ENCODE results near the gene INF2.
A peak's percentile ranks its signal among the peaks of the same experiment; 100 is the strongest.
"Not testable (repeated sequence)": the region's sequence is repeated elsewhere in the genome, so short reads cannot be mapped to it uniquely, and the experiment has no call there.

The INF2 gene

DNA sequence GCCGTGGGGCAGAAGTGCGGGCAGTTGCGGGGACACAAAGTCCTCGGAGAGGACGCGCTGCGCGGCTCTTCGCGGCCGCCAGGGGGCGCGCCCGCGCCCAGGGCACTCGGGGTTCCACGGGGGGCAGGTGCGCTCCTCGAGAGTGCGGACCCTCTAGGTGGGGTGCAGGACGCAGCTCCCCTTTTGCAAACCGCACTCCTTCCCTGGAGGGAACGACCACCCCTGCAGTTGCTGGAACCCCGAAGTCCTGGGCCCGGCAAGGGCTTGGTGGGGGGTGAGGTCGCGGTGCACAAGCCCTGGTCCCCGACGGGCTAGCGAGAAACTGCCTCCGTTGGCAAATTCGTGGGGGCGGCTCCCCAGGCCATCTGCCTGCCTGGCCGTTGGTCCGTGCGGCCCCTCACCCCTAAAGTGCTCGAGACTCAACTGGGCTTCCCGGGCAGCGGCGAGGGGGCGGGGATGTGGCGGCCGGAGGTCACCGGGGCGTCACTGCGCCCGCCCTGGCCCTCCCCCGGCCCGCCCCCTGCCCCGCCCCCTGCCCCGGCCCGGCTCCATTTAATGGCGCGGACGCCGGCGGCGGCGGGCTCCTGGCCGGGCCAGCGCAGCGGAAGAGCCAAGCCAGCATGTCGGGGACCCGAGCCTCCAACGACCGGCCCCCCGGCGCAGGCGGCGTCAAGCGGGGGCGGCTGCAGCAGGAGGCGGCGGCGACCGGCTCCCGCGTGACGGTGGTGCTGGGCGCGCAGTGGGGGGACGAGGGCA is 34.4 kb downstream of the INF2 start, which contains the start of gene ADSS1:
ADSS1 (plus strand) TSS at position 579 of the 756 bp plus-strand sequence; CDS start at position 621, 42 bp downstream.
- peak; percentile 72 to 91 (median 82) for DNase-seq

GRCh38 chr14:104724407-104724980 is 35.1 kb downstream of the INF2 start:
- DNase-seq: peak in 2 of 3 donors; percentile 14 to 29

DNA sequence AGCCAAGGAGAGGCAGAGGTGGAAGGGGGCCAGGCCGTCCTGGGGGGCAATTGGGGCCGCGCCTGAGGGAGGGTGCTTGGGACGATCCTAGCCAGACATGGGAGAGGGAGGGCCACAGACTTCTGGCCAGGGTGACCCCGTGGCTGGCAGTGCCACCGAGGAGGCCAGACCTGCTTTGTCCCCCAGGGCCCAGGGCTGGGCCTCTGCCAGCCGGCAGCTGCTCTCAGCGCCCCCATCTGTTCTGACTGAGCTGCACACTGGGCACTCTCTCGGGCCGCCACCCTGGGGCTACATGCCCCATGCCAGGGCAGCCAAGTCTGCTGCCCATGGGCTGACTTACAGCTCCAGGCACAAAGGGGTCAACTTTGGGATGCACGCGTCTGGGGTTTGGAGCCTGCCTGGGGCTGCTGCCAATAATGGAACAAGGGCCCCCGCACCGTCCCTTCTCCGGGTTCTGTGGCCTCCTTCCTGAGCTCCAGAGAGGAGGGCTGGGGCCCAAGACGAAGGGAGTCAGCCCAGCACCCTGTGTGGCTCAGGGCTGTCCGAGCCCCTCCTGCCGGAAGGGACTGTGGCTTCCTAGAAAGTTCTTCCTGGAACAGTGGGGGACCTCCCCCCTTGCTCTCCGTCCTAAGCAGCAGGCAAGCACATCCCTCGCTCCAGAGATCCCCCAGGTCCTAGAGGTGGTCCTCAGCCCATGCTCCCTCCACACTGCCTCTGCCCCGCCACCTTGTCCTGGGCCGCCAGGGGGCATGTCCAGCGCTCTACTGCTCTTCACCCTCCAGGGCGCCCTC is 35.8 kb downstream of the INF2 start:
- peak in 2 of 3 donors; percentile 24 to 41 for DNase-seq

GRCh38 chr14:104725772-104726548 is 36.5 kb downstream of the INF2 start:
- DNase-seq: no peak

DNA sequence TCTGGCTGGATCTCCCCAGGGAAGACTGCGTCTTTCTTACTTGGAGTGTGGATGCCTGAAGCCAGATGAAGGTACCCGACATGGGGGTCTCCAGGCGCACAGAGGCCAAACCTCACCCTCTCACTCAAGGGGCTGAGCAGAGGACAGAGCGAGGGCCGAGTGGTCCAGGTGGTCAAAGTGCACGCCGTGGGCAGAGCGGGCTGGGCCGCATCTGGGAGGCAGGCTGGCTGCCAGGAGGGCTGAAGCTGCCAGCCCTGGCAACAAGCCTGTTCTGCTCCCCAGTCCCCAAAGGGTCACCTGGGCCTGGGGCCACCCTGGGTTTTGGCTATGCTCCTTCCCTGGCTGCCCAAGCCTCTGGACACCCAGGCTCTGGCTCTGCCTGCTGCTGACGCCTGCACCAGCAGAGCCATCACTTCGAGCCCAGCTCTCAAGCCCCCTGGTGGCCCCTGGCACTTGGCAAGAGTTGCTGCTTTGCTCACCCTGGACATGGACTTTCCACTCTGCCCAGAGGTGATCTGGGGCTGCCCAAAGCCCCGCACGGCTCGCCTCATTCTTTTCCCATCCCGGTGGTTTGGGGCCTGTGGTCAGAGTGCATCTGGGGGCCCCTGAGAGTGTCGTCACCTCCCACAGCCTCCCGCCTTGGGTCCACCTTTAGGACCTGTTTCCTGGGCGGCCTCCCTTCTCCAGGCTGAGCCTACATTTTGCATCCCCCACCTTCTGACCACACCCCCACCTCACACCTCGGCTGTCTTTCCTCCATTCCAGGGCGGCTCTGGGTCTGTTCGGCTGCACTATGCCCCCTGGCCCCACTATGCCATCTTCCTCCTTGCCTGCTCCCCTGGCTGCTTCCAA is 37.4 kb downstream of the INF2 start:
- DNase-seq: peak in 1 of 3 donors; percentile 32

GRCh38 chr14:104728631-104729030 is 39.2 kb downstream of the INF2 start:
- no peak for DNase-seq

GRCh38 chr14:104729176-104729834 is 39.9 kb downstream of the INF2 start:
- DNase-seq: not testable (repeated sequence)

DNA sequence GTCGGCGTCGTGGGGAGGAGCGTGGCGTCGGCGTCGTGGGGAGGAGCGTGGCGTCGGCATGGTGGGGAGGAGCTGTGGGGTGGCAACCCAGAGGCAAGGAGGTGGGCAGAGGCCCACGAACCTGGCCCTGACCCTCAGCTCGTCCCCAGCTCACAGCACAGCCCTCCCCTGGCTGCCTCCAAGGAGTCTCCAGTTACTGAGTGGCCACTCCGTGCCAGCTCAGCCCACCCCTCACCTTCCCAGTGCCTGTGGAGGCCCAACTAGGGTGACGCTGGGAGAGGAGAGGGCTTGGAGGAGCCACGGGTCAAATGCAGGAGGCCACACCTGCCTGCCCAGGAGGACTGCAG is 40.4 kb downstream of the INF2 start:
- DNase-seq: no peak

DNA sequence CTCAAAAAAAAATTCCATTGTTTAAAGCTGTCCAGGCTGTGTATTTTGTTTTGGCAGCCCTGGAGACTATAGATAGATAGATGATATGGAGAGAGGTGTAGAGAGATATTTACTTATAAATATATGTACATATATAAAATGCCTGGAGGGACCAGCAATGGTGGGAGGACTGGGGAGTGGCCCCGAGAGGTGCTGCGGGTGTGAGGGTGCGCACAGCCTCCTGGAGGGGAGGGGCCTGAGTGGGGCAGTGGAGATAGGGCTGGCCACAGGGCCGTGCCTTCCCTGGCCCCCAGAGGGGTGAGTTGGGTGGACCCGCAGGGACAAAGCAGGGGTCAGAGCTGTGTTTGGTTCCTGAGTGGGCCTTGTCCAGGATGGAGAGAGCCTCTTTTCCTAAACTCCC is 41.1 kb downstream of the INF2 start:
- no peak for DNase-seq

- no peak for DNase-seq
These were observed 42.2 kb downstream of the INF2 start for GRCh38 chr14:104731320-104732294.

GRCh38 chr14:104732355-104732804 is 43.0 kb downstream of the INF2 start:
- no peak for DNase-seq

- no peak for DNase-seq
These were observed 43.7 kb downstream of the INF2 start for GRCh38 chr14:104732931-104733681.

- no peak for DNase-seq
These were observed 44.7 kb downstream of the INF2 start for GRCh38 chr14:104734051-104734587.

DNA sequence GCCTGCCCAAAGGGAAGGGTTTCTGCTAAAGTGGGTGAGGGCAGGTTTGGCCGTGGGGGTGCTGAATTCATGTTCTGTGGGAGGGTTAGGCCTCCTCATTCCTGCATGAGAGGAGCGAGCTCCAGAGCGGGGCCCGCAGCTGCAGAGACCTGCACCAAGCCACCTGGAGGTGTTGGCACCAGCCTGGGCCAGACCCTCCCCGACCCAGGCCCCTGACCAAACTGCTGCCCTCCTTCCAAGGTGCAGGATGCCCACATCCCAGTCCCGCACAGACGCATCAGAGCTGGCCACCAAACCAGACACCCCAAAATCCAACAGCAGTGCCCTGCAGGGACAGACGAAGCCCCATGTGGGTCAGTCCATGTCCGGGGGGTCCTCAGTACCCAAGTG is 45.2 kb downstream of the INF2 start:
- DNase-seq: no peak

GRCh38 chr14:104734991-104735779 is 45.8 kb downstream of the INF2 start:
- DNase-seq: no peak

GRCh38 chr14:104735830-104736642 is 46.6 kb downstream of the INF2 start:
- DNase-seq: peak; percentile 56 to 64 (median 61)

DNA sequence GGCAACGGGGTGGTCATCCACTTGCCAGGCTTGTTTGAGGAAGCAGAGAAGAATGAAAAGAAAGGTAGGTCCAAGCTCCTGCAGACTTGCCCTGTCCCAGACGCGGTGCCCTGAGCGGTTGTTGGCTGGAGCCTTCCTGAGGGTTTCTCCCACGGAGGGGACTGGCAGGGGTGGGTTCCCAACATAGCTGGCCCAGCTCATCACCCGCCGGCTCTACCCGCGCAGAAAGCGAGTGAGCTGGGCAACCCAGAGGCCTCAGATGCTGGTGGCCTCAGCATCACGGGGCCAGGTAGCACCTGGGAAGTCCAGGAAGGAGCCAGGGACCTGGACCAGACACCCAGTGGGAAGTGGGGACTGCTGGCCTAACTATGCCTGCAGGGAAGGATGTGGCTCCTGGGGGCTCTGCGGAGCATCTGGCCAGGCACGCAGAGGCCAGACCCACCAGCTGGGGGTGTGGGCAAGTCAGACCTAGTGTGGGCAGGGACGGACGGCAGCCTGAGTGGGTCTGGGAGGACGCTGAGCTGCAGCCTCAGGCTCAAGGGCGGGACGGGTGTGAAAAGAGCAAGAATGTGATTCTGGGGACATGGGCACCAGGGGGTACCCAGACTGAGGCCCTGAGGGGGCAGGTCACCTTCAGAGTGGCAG is 49.1 kb downstream of the INF2 start:
- no peak for DNase-seq

All from suppressor macrophage treated with lipopolysaccharide for 1 hour (primary cell).